Body of pancreas (tissue), 4 donors: ENCODE measurements around the gene CDKAL1. TPM values are rescaled to one million over a fixed set of nuclear protein-coding genes. Genes with fewer than 3 reads are reported as not detected.

Experiments
- ATAC-seq: fragments of 150-250 bp; one replicate; pipeline ENCODE4 v1.9.1; 2016
- DNase-seq, 4 donors: peaks; one replicate each; pipeline ENCODE4 v3.0.0-alpha.2; 2019
- H3K27ac ChIP-seq, 4 donors: fragments of 200-600 bp; sonication (generic); 1 replicate in 3 of 4; 2 replicates in 1 of 4; pipeline versions ENCODE4 v1.5.1 to v1.6.1; 2016 to 2019; ENCODE audit warnings: mild to moderate bottlenecking in 1 of 4, mixed read lengths in 1 of 4, moderate library complexity in 1 of 4
- H3K27me3 ChIP-seq, 2 donors: fragments of 200-600 bp; sonication (generic); one replicate each; pipeline ENCODE4 v1.6.0; 2016; ENCODE audit warnings: mild to moderate bottlenecking in 1 of 2
- H3K36me3 ChIP-seq, 2 donors: fragments of 200-600 bp; sonication (generic); replicated peaks in 1 of 2; 2 replicates each; pipeline ENCODE4 v1.5.1; 2016; ENCODE audit warnings: low read depth in 2 of 2; ENCODE audit not compliant: insufficient read depth in 1 of 2
- H3K4me1 ChIP-seq: fragments of 200-600 bp; sonication (generic); one replicate; pipeline ENCODE4 v1.6.0; 2016
- H3K4me3 ChIP-seq, 2 donors: fragments of 200-600 bp; sonication (generic); 1 replicate in 1 of 2; 2 replicates in 1 of 2; pipeline ENCODE4 v1.5.1; 2016 to 2019
- H3K9me3 ChIP-seq, 3 donors: fragments of 200-600 bp; sonication (generic); 1 replicate in 2 of 3; 2 replicates in 1 of 3; pipeline ENCODE4 v1.5.1; 2016
- CTCF ChIP-seq, 7 experiments: fragments of 450-650 bp in 4 of 7; fragments of 200-600 bp in 3 of 7; sonication (generic) in 3 of 7; IDR thresholded peaks; one replicate each; pipeline ENCODE4 v1.5.1; 2016 to 2019; ENCODE audit warnings: antibody characterized with exemption in 7 of 7
- POLR2A ChIP-seq, 3 donors: fragments of 450-650 bp; IDR thresholded peaks; one replicate each; pipeline ENCODE4 v1.6.1; 2016; ENCODE audit warnings: antibody characterized with exemption in 3 of 3, mild to moderate bottlenecking in 2 of 3
- WGBS, 2 donors: methylation state at CpG; one replicate each; pipeline ENCODE4 v1.1.5; 2017; 5-methylcytosine and 5-hydroxymethylcytosine counted together
- intact Hi-C: fragments of 100-400 bp; cut with DNase I; formaldehyde crosslinking; loops from one replicate; pipeline ENCODE4 v1.15.1; 2023
- total RNA-seq, 2 donors: library from RNA; depleted of rRNA; stranded (reverse); fragments of >200 nt; gene quantifications; one replicate each; pipeline ENCODE4 v1.1.0, GENCODE V29; 2016

The CDKAL1 gene
- total RNA-seq, 2 donors from 2014 or later = 16.3 to 18.1 TPM

- TF ChIP-seq POLR2A (IDR thresholded peaks at IDR 0.05) (no peak), CTCF (IDR thresholded peaks at IDR 0.05) (no peak)
- DNase-seq (no peak), ATAC-seq (peak; percentile 20)
- H3K4me1 ChIP-seq = peaks cover 30% of the 10 kb centered on the region
- intact Hi-C loops = no loop called here
- WGBS, 2 donors = 52 to 88% methylated on average over 1 of the region's 1 CpG
- H3K9me3 ChIP-seq = no peaks in the 10 kb centered on the region
- no peak overlapping the region for H3K4me3 ChIP-seq
- H3K36me3 ChIP-seq = no peaks in the 10 kb centered on the region
- H3K27ac ChIP-seq = peak overlapping the region; percentile 27 to 55 (median 44)
- H3K27me3 ChIP-seq = no peaks in the 10 kb centered on the region
Measured at GRCh38 chr6:21150667-21151066, 616.4 kb downstream of the CDKAL1 start.

- peak; percentile 82 for ATAC-seq
- no peaks in the 10 kb centered on the region for H3K9me3 ChIP-seq
- intact Hi-C loops = no loop called here
- H3K4me1 ChIP-seq = peaks cover 30% of the 10 kb centered on the region
- TF ChIP-seq CTCF (IDR thresholded peaks at IDR 0.05) (no peak), POLR2A (IDR thresholded peaks at IDR 0.05) (no peak)
- no peaks in the 10 kb centered on the region for H3K27me3 ChIP-seq
- 14 to 20% methylated on average over 5 of the region's 5 CpGs for WGBS, 2 donors
- DNase-seq = peak; percentile 17 to 34 (median 22)
- no peaks in the 10 kb centered on the region for H3K36me3 ChIP-seq
- peak overlapping the region in 3 of 4 donors; percentile 35 to 55 (median 54) for H3K27ac ChIP-seq
- H3K4me3 ChIP-seq = no peak overlapping the region
Measured at GRCh38 chr6:21151119-21151518, 616.9 kb downstream of the CDKAL1 start.

- peak; percentile 72 for ATAC-seq
Measured at GRCh38 chr6:21151530-21151929, 617.3 kb downstream of the CDKAL1 start.

GRCh38 chr6:21157186-21157929 lies 623.1 kb downstream of the CDKAL1 start:
- peaks cover 7% of the 10 kb centered on the region for H3K4me1 ChIP-seq
- no peak overlapping the region for H3K27ac ChIP-seq
- H3K27me3 ChIP-seq = no peaks in the 10 kb centered on the region
- DNase-seq (no peak), ATAC-seq (no peak)
- WGBS, 2 donors = 73 to 76% methylated on average over 4 of the region's 4 CpGs
- H3K36me3 ChIP-seq = no peaks in the 10 kb centered on the region
- intact Hi-C loops = no loop called here
- no peak overlapping the region for H3K4me3 ChIP-seq
- TF ChIP-seq POLR2A (IDR thresholded peaks at IDR 0.05) = no peak
- TF ChIP-seq CTCF (IDR thresholded peaks at IDR 0.05) = no peak
- H3K9me3 ChIP-seq = no peaks in the 10 kb centered on the region

More at GRCh38 chr6:21151530-21151929, 617.3 kb downstream of the CDKAL1 start:
- intact Hi-C loops = no loop called here
- WGBS, 2 donors = 17 to 19% methylated on average over 5 of the region's 5 CpGs
- peak overlapping the region in 3 of 4 donors; percentile 35 to 55 (median 54) for H3K27ac ChIP-seq
- peak in 1 of 4 donors; percentile 11 for DNase-seq
- peaks cover 30% of the 10 kb centered on the region for H3K4me1 ChIP-seq
- no peaks in the 10 kb centered on the region for H3K36me3 ChIP-seq
- TF ChIP-seq CTCF (IDR thresholded peaks at IDR 0.05) (no peak), POLR2A (IDR thresholded peaks at IDR 0.05) (no peak)
- H3K4me3 ChIP-seq = no peak overlapping the region
- H3K9me3 ChIP-seq = no peaks in the 10 kb centered on the region
- no peaks in the 10 kb centered on the region for H3K27me3 ChIP-seq

GRCh38 chr6:21158149-21158548 lies 623.9 kb downstream of the CDKAL1 start:
- intact Hi-C loops = no loop called here
- TF ChIP-seq CTCF (IDR thresholded peaks at IDR 0.05) (no peak), POLR2A (IDR thresholded peaks at IDR 0.05) (no peak)
- 86 to 96% methylated on average over 1 of the region's 1 CpG for WGBS, 2 donors
- no peak for ATAC-seq
- Histone ChIP-seq H3K27ac (no peak overlapping the region), H3K4me1 (peaks cover 4% of the 10 kb centered on the region), H3K4me3 (no peak overlapping the region), H3K36me3 (no peaks in the 10 kb centered on the region), H3K9me3 (no peaks in the 10 kb centered on the region), H3K27me3 (no peaks in the 10 kb centered on the region)
- no peak for DNase-seq
